NB4 (cell line): ENCODE data around the gene GINS2.
A peak's percentile ranks its signal among the peaks of the same experiment; 100 is the strongest.

Source experiments
- DNase-seq: peaks from one replicate; pipeline ENCODE4 v3.0.0; 2010; ENCODE audit warnings: low read depth
- H3K4me3 ChIP-seq: one replicate; pipeline ENCODE4 v1.5.1; 2011; ENCODE audit warnings: mild to moderate bottlenecking, low read depth, low read length, moderate library complexity
- CTCF ChIP-seq: IDR thresholded peaks from one replicate; pipeline ENCODE4 v1.5.1; 2012; ENCODE audit warnings: low read depth, low read length
- MAX ChIP-seq: IDR thresholded peaks from 2 replicates; pipeline ENCODE4 v1.6.1; 2011; ENCODE audit warnings: low read depth, low read length
- MYC ChIP-seq: IDR thresholded peaks from 2 replicates; pipeline ENCODE4 v1.6.1; 2011; ENCODE audit warnings: low read depth, low read length
- POLR2A ChIP-seq: IDR thresholded peaks from 2 replicates; pipeline ENCODE4 v1.6.1; 2011; ENCODE audit warnings: mild to moderate bottlenecking; ENCODE audit not compliant: insufficient read length; ENCODE audit errors: extremely low read depth

The GINS2 gene

GRCh38 chr16:85659805-85660511 lies 28.8 kb downstream of the GINS2 start:
- 0 out of 2 replicates have a peak, but pooled peaks have one; percentile 10 for TF ChIP-seq MAX
- TF ChIP-seq CTCF: peak; percentile 99
- TF ChIP-seq POLR2A: no peak
- no peak overlapping the region for H3K4me3 ChIP-seq
- peak; percentile 80 for DNase-seq

- no peak for DNase-seq
- H3K4me3 ChIP-seq: no peak overlapping the region
Measured at GRCh38 chr16:85659336-85659735, 29.4 kb downstream of the GINS2 start.

GRCh38 chr16:85658504-85659326 lies 30.0 kb downstream of the GINS2 start:
- TF ChIP-seq MAX (no peak), CTCF (no peak)
- no peak for DNase-seq
- no peak overlapping the region for H3K4me3 ChIP-seq

More at GRCh38 chr16:85659336-85659735, 29.4 kb downstream of the GINS2 start:
- TF ChIP-seq CTCF: no peak
- TF ChIP-seq MYC: no peak
- no peak for TF ChIP-seq MAX
- no peak for TF ChIP-seq POLR2A

GRCh38 chr16:85657996-85658395 lies 30.8 kb downstream of the GINS2 start:
- no peak for TF ChIP-seq CTCF
- no peak for TF ChIP-seq MAX
- TF ChIP-seq MYC: no peak
- TF ChIP-seq POLR2A: no peak
- H3K4me3 ChIP-seq: no peak overlapping the region
- DNase-seq: no peak

GRCh38 chr16:85657267-85657650 lies 31.5 kb downstream of the GINS2 start:
- TF ChIP-seq CTCF (no peak), POLR2A (no peak), MYC (no peak), MAX (no peak)
- DNase-seq: no peak
- no peak overlapping the region for H3K4me3 ChIP-seq
